Activated CD8-positive, alpha-beta T cell treated with anti-CD3 and anti-CD28 coated beads for 36 hours (primary cell): Measurements from ENCODE around the gene FANK1. TPM values are rescaled to one million over a fixed set of nuclear protein-coding genes. Genes with fewer than 3 reads are reported as not detected.

Experiments used
- ATAC-seq: fragments of 200-7000 bp; cut with Tn5 transposase; one replicate; pipeline ENCODE4 v1.10.0; 2021; ENCODE audit warnings: mild to moderate bottlenecking, moderate library complexity
- CTCF ChIA-PET: fragments of 350-600 bp; sonication (Branson Sonifier 250); formaldehyde crosslinking; loops from one replicate; lab custom pipeline; 2021; ENCODE audit warnings: antibody characterized with exemption; lab: Charles Lee
- POLR2A ChIA-PET: fragments of 350-600 bp; sonication (Branson Sonifier 250); formaldehyde crosslinking; loops from one replicate; lab custom pipeline; 2021; ENCODE audit warnings: antibody characterized with exemption; lab: Charles Lee
- DNase-seq: peaks from one replicate; pipeline ENCODE4 v3.0.0-alpha.2; 2020
- H3K27ac Mint-ChIP-seq: one replicate; pipeline ENCODE4 v1.8.0; 2021; ENCODE audit warnings: mild to moderate bottlenecking, mixed read lengths
- H3K27me3 Mint-ChIP-seq: one replicate; pipeline ENCODE4 v1.8.0; 2021; ENCODE audit warnings: mixed read lengths
- H3K36me3 Mint-ChIP-seq: one replicate; pipeline ENCODE4 v1.8.0; 2021; ENCODE audit warnings: low read depth, mixed read lengths
- H3K4me1 Mint-ChIP-seq: one replicate; pipeline ENCODE4 v1.8.0; 2021; ENCODE audit warnings: low read depth, mixed read lengths
- H3K4me3 Mint-ChIP-seq: one replicate; pipeline ENCODE4 v1.8.0; 2021; ENCODE audit warnings: mild to moderate bottlenecking, moderate library complexity, mixed read lengths
- H3K9me3 Mint-ChIP-seq: one replicate; pipeline ENCODE4 v1.8.0; 2021; ENCODE audit warnings: mixed read lengths
- intact Hi-C: fragments of 100-400 bp; cut with micrococcal nuclease; formaldehyde crosslinking; loops from one replicate; pipeline ENCODE4 v1.10.0; 2022
- total RNA-seq, 2 experiments: library from RNA; stranded (reverse); gene quantifications; one replicate each; pipeline ENCODE4 v1.2.3, GENCODE V29; 2021
- TF ChIP-seq, protein P1 (sequence below): fragments of 200-600 bp; IDR thresholded peaks from one replicate; pipeline ENCODE4 v1.8.0; 2022; ENCODE audit warnings: antibody characterized with exemption, mild to moderate bottlenecking

Gene FANK1
- total RNA-seq, 2 experiments from 2014 or later, result 0.45 to 0.58 TPM

DNA sequence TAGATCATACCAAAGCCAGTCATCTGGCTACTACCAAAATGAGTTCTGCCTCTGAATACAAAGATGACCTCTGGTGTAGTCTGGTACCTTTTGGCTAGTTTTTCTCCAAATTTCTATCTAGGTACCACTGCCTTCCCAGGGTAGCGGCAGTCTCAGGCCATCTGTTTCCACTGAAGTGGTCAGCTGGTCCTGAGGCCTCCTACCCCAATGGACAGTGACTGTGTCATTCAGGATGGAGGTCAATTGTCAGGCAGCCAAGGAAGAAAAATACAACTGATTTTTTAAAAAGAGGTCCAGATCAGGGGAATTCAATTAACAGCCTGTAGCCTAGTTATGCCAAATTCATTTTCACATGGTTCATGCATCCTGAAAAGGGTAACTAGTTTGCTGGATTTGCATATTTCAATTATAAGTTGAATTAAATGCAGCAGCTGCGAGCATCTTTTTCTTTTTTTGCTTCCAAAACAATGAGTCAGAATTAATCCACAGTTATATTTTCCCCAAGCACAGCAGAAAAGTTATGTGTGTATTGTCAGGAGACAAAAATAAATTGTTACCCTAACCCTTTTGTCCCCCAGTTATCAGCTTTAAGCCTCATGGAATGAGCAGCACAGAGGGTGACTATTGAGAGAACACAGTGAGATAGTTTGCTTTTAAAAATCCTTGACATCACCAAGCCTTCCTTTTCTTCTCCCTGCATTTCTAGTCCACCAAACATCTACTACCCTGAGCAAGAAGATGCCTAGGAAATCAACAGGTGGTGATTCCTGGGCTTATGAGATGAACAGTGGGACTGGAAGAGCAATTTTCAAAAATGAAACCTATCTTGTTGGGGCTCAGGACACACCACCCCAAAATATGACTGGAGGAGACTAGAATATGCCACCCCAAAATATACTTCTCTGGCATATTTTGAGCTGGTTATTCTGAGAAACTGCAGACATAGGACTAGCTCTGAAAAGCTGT is 45.3 kb upstream of the FANK1 start:
- CTCF ChIA-PET, result no interaction called here

DNA sequence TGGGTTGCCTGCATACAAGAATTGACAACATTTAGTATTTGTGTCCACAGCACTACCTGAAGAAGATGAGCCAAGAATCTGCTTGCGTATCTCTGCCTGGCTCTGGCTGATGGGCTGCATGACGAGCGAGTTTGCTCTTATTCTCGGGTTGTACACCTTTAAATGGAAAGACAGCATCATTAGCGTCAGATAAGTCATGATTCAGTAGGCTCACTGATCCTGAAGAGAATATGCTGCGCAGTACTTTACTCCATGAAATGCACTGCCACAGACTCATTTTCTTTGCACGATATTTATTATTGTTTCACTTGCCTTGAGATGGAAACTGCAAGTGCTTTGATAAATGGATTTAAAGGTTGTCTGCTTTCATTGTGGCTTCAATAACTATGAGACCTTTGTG is 43.9 kb upstream of the FANK1 start:
- Mint-ChIP-seq H3K4me1 (no peaks in the 10 kb centered on the region), H3K9me3 (no peaks in the 10 kb centered on the region), H3K4me3 (no peak overlapping the region), H3K27me3 (no peaks in the 10 kb centered on the region), H3K36me3 (peaks cover 26% of the 10 kb centered on the region), H3K27ac (no peak overlapping the region)
- no peak for ATAC-seq
- ChIA-PET CTCF (no interaction called here), POLR2A (no interaction called here)
- intact Hi-C loops, result no loop called here
- TF ChIP-seq, protein P1, sequence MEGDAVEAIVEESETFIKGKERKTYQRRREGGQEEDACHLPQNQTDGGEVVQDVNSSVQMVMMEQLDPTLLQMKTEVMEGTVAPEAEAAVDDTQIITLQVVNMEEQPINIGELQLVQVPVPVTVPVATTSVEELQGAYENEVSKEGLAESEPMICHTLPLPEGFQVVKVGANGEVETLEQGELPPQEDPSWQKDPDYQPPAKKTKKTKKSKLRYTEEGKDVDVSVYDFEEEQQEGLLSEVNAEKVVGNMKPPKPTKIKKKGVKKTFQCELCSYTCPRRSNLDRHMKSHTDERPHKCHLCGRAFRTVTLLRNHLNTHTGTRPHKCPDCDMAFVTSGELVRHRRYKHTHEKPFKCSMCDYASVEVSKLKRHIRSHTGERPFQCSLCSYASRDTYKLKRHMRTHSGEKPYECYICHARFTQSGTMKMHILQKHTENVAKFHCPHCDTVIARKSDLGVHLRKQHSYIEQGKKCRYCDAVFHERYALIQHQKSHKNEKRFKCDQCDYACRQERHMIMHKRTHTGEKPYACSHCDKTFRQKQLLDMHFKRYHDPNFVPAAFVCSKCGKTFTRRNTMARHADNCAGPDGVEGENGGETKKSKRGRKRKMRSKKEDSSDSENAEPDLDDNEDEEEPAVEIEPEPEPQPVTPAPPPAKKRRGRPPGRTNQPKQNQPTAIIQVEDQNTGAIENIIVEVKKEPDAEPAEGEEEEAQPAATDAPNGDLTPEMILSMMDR, result no peak
- no peak for DNase-seq

More for the DNA sequence above, 45.3 kb upstream of the FANK1 start:
- POLR2A ChIA-PET, result no interaction called here
- Mint-ChIP-seq H3K27ac (no peak overlapping the region), H3K36me3 (peaks cover 26% of the 10 kb centered on the region), H3K27me3 (no peaks in the 10 kb centered on the region), H3K4me1 (no peaks in the 10 kb centered on the region), H3K4me3 (no peak overlapping the region), H3K9me3 (no peaks in the 10 kb centered on the region)
- no peak for DNase-seq
- TF ChIP-seq, protein P1, result no peak
- intact Hi-C loops, result no loop called here
- ATAC-seq, result no peak

DNA sequence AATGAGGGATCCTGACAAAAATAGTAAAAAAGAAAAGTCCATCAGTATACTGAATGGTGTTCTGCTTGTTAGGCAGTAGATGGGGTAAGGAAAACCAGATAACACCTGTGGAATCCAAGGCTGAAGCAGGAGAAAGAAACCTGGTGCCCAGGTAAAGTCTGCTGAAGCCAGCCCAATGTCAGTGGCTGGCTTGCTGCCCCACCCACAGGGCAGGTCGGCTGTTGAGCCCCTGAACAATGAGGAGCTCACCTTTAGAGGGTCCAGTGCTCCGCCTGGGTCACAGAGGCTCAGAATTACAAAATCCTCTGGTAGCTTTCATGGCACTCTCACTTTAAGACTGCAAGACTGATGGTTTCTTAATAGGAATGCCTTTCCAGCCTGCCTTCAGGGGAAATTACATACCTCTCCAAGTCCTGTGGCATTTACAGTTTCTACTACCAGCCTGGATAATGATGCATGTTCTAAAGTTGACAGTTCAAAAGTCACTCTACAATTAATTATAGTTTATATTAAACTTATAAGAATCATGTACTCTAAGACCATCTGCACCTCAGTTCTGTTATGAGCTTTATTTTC is 39.1 kb upstream of the FANK1 start:
- no peaks in the 10 kb centered on the region for H3K4me1 Mint-ChIP-seq
- POLR2A ChIA-PET, result no interaction called here
- intact Hi-C loops, result no loop called here
- no peak overlapping the region for H3K27ac Mint-ChIP-seq
- H3K4me3 Mint-ChIP-seq, result no peak overlapping the region
- no peaks in the 10 kb centered on the region for H3K27me3 Mint-ChIP-seq
- no peaks in the 10 kb centered on the region for H3K9me3 Mint-ChIP-seq
- DNase-seq (no peak), ATAC-seq (no peak)
- CTCF ChIA-PET, result interaction anchor here (0.9 kb wide), 1 partner anchor 12 kb away, joined by 3 read pairs; no protein-coding TSS in a partner anchor
- TF ChIP-seq, protein P1, result no peak
- H3K36me3 Mint-ChIP-seq, result peaks cover 11% of the 10 kb centered on the region

DNA sequence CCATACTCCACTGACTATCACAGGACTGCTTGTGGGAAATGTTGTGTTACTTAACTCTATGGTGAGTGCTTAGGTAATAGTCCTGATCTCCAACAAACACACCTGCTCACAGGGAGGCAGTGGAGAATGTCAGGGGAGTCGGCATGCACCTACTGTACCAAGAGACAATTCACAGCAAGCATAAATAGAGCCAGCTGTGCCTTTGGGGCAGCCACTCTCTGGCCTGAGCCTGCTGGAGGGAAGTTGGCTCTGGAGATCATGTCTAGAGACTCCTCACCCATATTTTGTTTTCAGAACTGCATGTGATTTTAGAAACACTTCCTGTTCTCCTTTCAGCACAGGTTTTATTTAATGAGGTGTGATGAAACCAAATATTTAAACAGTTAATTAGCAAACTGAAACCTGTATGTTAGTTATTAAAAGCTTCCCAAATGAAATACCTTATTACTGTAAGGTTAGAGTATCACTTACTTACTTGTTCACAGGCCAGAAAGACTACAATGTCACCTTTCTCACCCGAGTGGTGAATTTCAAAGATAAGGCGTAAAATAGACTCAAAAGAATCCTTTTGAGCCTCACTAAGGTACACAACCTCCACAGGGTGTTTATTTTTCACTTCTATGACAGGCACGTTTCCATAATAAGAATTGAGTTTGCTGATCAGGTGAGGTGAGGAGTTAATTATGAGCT is 37.1 kb upstream of the FANK1 start:
- Mint-ChIP-seq H3K36me3 (no peaks in the 10 kb centered on the region), H3K4me3 (no peak overlapping the region), H3K4me1 (no peaks in the 10 kb centered on the region), H3K27ac (no peak overlapping the region), H3K27me3 (no peaks in the 10 kb centered on the region), H3K9me3 (no peaks in the 10 kb centered on the region)
- TF ChIP-seq, protein P1, result no peak
- CTCF ChIA-PET, result interaction anchor here (2.3 kb wide), 1 partner anchor 10 kb away, joined by 10 read pairs; no protein-coding TSS in a partner anchor
- intact Hi-C loops, result no loop called here
- DNase-seq, result no peak
- no peak for ATAC-seq
- POLR2A ChIA-PET, result no interaction called here
